Vagina (tissue), 2 donors: ENCODE measurements around the gene RBP2.

ENCODE experiments used
- CTCF ChIP-seq, 3 experiments: fragments of 450-650 bp in 2 of 3; fragments of 200-600 bp in 1 of 3; sonication (generic) in 1 of 3; IDR thresholded peaks; one replicate each; pipeline ENCODE4 v1.5.1; 2017 to 2019; ENCODE audit warnings: antibody characterized with exemption in 3 of 3, mild to moderate bottlenecking in 2 of 3, moderate library complexity in 2 of 3
- POLR2A ChIP-seq, 2 donors: fragments of 450-650 bp; IDR thresholded peaks; one replicate each; pipeline ENCODE4 v1.6.1; 2017; ENCODE audit warnings: antibody characterized with exemption in 2 of 2, mild to moderate bottlenecking in 2 of 2, moderate library complexity in 2 of 2
- POLR2AphosphoS5 ChIP-seq, 2 donors: sonication (generic); formaldehyde crosslinking; IDR thresholded peaks; one replicate each; pipeline ENCODE4 v1.9.0; 2017; ENCODE audit warnings: antibody characterized with exemption in 2 of 2, mild to moderate bottlenecking in 2 of 2, low read depth in 1 of 2; ENCODE audit not compliant: insufficient read depth in 1 of 2

DNA sequence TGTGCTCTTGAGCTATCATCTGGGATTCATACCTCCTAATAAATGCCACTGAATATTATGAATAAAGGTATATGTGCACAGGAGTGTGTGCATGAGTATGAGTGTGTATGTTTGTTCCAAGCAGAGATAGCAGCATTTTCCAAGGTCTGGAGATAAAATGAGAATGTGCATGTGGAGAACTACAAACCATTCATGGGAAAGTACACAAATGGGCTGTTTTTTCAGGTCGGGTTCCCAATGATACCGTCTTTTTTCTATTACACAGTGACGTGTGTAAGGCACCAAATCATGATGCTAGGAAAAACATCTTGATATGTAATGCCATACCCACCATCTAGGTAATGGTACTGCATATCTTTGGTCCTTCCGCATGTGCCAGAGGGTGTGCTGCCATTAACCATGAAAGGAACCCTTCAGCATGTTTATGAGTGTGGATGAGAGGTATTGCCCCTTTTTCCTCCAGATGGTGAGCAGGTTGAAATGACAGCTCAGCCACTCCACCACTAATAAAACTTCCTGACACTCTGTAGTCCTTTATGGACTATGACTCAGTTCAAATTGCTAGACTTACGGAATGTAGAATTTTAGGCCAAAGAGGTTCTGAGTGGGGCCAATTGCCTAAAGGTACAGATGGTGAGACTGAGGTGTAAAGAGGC is 50.4 kb downstream of the RBP2 start:
- no peak for TF ChIP-seq POLR2A (IDR thresholded peaks at IDR 0.05)
- no peak for TF ChIP-seq POLR2AphosphoS5 (IDR thresholded peaks at IDR 0.05; ENCODE audit: insufficient read depth in 1 of 2, low read depth in 1 of 2)
- no peak for TF ChIP-seq CTCF (IDR thresholded peaks at IDR 0.05)
